Daoy (cell line): ENCODE results near the gene GPR61. TPM values are rescaled to one million over a fixed set of nuclear protein-coding genes. Genes with fewer than 3 reads are reported as not detected.

Source experiments
- DNase-seq: peaks from one replicate; pipeline ENCODE4 v3.0.0-alpha.2; 2015; ENCODE audit warnings: low read depth
- total RNA-seq: library from RNA; depleted of rRNA; stranded (reverse); fragments of >200 nt; shearing (Covaris generic); gene quantifications from 2 replicates; pipeline ENCODE4 v1.2.3, GENCODE V29; 2014

GPR61 gene
- total RNA-seq, 1 experiment from 2014 or later, result not detected

DNA sequence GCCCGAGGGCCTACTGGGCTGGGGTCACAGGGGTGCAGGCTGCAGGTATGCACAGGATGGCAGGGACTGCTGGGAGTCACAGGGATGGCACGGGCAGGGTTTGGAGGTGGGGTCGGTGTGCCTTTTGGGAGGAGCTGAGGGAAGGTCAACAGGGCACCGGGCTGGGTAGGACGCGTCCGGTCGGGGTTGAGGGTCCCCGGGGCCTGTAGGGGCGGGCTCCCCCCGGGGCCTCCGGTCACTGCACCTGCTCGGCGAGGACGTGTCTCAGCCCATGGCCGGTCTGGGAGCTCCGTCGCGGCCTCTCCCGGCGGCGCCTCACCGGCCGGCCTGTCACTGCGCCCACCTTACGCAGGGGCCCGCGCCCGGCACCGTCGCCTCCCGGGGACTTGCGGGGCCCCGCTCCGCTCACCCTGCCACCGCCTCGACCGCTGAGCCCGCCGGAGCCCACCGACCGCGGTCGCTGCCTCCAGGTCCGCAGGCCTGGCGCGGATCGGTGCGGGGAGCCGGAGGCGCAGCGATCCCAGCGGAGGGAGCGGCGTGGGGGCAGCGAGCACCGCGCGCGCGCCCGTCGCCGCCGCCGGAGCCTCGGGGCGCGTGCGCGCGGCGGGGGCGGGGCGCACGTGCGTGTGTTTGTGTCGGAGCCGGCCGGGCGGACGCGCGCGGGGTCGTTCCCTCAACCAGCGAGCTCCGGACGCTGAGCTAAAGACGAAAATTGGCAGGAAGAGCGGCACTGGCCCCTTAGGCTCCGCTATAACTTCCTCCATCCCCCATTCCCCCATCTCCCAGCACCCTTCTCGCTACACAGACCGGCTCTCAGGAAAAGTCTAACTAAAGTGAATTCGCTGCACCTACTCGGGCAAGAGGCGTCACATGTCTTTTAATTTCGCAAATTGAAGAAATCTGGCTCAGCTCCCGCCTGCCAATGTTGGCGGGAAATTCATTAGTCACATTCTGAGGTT, 30.2 kb upstream of the GPR61 start, which contains the start of gene AMIGO1:
Gene AMIGO1, minus strand, starts transcription at position 552 of the 959 bp plus-strand sequence. CDS start 815 bp downstream, outside the sequence.
- DNase-seq, result peak; percentile 81

DNA sequence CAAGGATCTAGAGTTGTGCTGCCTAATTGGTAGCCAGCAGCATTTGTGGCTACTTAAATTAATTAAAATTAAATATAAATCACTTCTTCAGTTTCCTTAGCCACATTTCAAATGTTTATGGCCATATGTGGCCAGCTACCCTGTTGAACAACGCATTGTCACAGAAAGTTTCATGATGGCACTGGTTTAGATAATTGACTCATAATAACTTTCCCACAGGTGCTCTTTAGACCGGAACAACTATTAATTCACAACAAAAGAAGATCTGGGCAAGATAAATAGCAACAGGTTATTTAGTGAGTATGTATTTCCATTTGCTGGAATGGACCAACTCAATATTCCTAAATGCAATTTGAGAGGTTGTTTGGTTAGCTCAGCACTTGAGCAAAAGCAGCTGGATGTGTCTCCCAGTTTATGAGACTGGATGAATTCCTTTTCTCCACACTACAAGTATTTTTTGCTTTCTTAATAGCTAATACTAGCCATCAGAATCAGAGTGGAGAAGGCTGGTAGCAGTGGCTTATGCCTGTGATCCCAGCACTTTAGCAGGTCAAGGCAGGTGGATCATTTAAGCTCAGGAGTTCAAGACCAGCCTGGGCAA, 26.5 kb upstream of the GPR61 start:
- DNase-seq, result no peak

DNA sequence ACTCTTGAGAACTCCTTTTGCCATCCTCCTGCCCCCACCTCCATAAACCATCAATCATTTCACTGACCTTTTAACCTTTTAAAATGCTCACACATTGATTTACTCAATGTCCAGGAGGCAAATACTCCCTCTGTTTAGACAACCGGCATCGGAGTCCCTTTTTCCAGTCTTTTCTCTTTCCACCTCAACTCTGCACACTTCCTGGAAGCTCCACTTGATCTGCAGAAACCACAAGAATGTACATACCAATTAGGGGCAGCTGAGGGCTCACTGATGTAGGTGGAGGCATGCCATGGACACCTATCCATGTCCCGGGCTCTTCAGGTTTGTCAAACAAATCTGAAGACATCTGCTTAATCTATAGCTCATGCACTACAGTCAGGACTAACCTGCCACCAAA, 24.8 kb upstream of the GPR61 start:
- no peak for DNase-seq

DNA sequence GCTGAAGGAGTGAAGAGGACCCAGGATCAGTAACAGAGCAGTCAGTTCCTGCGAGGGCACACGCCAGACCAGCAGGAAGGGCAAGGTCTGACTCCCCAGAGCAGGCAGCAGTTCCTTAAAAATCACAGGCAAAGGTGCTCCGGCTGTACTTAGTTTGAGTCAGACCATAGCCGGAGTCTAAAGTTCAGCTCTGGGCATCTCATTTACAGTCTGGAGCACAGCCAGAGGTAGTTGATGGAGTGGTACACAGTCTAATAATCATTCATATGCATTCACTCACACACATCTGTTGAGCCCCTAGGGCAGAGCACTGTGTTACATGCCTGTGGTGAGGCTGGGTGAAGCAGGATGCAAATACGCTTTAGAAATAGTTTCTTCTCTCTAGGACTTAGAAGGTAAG, 22.8 kb upstream of the GPR61 start:
- DNase-seq, result peak; percentile 33

DNA sequence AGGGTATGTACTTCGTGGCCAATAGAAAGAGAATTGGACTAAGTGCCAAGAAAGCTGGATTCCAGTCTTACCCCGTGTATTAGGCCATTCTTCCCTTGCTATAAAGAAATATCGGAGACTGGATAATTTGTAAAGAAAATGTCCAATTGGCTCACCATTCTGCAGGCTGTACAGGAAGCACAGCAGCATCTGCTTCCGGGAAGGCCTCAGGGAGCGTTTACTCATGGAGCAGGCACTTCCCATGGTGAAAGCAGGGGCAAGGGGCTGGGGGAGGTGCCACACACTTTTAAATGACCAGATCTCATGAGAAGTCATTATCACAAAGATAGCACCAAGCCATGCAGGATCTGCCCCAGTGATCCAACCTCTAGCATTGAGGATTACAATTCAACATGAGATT, 22.3 kb upstream of the GPR61 start:
- DNase-seq, result no peak

DNA sequence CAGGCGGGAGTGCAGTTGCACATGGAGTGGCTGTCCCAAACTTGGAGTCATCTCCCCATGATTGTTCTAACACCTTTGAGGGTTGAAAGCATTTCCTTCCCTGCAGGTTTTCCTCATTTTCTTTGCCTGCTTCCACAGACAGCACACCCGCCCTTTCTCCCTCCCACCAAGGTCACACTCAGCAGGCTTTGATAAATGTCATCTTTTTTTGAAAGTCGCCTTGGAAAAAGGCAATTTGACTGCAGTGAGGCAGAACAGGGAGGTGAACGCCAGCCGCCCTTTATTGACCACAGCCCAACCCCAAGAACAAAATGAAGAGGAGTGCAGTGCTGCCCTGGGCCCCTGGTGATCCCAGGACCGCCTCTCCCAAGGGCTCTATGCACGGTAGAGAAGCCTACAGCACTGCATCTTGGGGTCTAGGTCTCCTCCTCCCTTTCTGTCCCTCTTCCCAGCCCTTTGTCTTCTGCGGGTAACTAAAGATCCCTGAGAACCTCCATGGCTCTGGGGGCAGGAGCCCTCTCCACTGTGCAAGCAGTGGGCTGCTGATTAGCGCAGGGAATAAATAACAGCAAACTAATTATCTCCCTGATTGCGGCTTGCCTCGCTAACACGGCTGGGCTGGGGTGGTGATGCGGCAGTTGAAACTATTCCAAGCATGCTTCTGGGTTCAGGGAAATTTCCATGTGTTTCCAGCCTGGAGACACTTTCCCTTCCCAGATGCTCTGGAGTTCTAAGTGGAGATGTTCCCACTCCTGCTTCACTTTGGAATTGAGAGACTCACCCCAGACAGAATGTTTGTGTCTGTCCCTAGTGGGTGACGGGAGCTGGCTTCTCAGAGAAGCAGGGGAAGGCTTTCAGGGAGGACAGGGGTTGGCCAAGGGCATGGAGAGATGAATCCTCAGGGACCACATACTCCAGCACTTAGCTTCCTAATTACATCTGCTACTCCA, 18.4 kb upstream of the GPR61 start:
- no peak for DNase-seq

DNA sequence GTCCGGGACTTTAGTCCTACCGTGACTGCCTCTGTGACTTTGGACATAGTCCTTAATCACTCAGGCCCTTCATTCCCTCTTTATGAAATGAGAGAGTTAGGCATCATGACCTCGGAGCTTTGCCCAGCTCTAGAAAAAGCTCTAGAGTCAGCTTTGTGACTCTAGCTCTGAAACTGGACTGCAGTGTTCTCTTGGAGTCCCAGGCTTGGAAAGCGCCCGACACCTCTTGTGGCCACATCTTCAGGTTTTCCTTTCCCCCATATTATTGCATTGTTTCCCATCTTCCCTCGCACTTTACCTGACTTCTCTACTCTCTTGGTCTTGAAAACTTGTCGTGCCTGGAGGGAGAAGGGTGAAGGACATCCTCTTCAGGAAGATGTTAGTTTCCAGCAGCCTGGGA, 17.6 kb upstream of the GPR61 start:
- no peak for DNase-seq

DNA sequence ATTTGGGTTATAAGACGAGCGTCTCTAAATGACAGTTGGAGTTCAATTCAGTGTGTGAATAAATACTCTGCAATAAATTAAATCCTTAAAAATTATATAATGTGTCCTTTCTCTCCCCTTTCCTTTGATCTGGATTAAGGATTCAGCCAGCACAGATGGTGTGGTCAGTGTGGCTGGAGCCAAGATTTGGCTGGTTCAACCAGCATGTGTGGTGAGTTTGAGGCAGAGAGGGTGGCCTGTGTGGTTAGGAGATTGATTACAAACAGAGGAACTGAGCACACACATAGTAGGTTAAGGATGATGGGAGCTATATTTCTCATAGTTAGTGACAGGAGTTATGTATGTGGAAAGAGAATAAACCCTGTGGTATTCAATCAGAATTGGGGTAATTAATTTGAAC, 16.0 kb upstream of the GPR61 start:
- no peak for DNase-seq

DNA sequence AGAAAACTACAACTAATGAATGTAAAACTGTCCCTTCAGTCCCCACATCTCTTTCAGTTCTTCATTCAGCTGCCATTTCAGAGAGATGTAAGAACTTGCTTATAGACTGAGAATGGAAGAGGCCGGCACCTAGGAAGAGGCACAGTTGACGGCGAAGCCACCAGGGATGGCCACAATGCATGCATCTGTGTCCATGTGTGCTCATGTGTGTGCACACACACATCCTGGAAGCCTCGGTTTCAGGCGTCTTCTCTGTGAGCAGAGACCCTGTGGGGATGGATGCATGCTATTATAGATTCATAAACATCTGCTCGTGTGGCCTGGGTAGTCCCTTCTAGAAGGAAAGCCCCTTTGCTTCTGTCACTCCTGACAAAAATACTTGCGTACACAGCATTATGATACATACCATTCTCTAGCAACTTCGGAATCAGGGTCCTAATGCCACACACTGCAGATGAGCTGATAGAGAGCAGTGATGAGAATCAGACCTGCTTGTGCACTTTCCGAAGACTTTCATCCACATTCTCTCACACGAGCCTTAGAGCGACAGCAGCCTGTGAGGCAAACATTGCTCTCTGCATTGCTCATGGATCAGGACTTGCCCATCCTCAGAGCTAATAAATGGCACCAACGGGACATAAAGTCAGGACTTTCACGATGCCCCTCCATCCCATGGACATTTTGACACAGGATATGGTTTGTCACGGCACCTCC, 12.4 kb upstream of the GPR61 start:
- DNase-seq, result no peak

DNA sequence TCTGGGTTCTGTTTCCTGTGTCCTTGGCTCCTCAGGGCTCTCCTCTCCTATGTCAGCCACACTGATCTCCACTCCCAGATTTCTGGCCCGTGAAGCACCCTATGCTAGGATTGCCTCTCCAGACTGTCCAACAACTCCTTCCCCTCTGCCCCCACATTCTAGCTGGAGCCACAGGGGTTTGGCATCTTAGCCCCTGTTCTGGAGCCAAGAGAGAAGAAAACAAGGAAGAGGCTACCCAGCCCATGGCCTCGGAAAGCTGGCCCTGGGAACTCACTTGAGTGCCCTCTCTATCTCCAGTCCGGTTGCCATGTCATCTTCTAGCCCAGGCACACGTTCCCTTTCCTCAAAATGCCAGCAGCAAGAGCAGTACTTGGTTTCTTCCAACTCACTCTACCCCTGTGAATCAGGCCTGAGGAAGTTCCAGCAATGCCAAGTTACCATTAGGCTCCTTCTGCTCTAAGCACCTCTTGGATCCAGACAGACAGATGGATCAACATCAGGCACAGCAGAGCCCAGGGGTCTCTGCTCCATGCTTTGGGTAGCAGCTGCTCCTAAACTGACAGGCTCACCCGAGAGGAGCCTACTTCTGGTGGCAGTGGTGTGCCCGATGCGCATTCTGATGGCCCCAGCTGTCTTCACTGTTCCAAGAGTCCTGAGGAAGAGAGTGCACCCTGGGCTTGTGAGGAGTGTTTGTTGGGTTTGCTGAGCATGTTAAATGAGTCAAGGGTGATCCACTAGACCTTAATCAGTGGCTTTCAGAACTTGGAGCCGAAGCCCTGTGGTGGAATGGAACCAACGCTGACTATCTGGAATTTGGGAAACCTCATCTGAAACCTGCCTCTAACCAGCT, 11.6 kb upstream of the GPR61 start:
- DNase-seq, result no peak

DNA sequence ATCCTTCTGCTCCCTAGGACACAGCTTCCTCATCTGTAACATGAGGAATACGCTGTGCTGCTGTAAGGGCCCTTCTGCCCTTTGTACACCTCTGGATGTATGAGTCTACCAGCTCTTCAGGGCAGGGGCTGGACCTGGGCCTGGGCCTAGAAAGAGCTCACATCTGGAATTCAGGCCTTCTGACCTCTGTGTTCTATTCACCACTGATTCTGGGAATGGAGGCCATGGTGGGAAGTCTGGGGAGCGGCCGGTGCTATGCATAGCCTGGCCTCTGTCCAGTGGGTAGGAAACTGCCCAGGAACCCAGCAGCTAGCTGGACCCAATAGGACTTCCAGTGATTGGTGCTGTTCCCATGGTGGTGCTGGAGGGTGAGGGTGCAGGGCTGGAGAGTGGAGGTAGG, 11.0 kb upstream of the GPR61 start:
- no peak for DNase-seq

DNA sequence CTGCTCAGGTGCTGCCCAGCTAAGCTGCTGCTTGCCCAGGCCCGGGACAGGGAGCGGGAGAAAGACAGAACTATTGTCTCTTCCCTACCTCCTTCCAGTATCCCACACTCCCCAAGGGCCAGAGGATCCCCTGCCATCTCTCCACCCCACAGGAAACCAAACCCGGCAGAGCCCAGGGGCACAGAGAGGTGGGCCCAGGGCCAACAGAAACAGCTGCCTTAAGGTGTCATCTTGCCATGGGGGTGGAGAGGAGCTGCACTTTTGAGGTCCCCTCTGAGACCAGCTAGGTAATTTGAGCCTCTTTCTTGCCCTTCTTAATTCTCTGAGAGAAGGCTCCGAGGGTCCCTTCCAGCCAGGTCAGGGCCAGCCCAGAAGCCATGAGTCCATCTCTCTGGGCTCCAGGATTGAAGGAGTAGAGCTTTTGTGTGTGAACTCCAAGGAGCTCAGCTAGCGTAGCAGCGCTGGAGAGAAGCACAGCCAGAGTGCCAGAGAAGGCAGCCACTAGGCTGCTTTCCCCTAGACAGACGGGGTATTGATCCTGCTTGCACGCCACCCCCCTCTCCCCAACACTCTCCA, 9.7 kb upstream of the GPR61 start:
- DNase-seq, result peak; percentile 78

DNA sequence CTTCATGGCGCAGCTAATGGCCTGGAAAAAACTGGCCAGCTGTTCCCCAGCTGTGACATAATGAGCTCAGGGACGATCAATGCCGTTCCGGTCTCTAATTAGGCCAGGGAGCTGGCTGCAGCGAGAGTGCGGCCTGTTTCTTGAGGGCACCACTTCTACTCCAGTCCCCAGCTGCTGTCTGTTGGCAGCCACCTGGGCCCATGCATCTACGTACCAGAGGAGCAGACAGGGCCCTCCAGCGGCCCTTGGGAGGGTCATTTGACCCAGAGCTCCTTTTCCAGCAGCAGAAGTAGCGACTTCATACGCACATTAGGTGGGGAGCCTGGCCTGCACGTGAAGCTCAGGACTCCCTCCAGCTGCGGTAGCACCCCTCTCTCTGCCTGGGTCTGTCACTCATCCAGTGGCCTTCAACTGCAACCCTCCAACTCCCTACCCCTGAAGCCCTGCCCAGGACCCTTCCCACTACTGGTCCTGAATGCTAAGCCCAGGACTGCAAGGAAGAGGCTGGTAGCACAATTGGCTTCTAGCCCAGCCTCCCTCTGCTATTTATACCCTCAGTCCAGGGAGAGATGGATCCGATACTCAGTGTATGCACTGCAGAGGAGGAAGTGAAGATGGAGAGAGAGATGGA, 9.1 kb upstream of the GPR61 start:
- DNase-seq, result no peak

DNA sequence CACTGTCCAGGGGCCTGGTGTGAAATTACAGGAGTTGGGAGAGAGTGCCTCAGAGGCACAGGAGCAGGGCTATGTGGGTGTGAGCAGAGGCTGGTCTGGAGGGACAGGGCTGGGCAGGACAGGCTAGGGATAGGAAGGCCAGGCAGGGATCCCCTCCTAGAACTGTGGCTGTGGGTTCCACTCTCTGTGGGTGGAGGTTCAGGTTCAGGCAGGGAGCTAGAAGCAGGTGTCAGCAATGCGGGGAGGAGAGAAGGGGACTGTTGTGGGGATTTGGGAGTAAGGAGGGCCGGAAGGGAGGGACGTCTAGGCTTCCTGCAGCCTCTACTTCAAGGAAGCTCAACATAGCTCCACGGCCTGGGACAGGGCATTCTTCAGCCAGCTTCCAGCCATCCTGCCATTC, 8.3 kb upstream of the GPR61 start:
- no peak for DNase-seq

DNA sequence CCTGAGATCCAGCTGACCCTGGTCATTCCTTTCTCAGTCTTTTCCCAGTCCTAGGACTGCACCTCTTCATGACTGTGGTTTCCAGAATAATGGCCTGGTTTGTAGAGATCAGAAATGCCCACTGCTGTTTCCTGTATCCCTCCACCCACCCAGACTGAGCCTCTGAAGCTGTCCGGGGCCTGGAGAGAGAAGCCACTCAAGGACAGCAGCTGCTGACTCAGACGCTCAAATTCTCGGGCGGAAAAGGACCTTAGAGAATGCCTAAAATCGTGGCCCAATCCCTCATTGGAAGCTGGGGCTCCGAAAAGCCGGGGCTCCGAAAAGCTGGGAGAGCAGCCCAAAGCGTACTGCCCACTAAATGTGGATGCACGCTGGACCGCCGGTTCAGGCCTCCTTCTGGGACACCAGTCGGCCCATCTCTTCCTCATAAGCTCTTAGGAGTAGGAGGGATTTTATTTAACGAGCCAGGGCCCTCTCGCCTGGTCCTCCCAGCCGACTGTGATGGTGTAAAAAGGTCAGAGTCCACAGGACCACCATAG, 7.8 kb upstream of the GPR61 start:
- DNase-seq, result no peak

DNA sequence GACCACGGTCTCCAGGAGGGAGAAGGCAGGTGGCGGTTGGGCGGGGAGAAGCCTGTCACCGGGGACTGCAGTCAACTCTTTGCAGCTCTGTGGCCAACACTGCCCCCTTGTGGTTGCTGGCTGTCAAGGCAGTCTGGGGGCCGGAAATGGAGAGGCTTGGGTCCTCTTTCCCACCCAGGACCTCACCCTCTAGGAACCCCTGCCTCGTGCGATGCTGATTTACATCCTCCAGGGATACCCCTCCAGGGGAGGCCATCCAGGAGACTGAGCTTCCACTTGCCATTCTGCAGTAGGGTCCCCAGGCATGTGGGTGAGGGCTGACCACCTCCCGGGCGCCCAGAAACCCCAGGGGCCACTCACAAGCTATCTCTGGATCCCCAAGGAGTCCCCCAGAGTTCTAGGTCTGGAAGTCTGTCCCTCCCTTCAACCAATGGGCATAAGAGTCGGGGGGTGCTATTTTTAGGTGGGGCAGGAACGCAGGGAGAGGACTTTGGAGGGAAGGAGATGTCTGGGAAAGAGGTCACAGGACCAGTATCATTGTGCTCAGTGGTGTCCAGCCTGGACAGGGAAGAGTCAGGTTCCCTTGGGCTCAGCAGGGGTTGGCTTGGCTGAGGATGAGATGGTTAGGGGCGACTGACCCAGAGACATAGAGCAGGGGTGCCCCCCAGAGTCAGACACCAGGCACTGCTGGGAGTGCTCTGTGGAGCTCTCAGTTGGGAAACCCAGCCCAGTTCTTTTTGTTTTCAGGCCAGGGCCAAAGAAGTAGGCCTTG, 7.1 kb upstream of the GPR61 start:
- peak; percentile 89 for DNase-seq

DNA sequence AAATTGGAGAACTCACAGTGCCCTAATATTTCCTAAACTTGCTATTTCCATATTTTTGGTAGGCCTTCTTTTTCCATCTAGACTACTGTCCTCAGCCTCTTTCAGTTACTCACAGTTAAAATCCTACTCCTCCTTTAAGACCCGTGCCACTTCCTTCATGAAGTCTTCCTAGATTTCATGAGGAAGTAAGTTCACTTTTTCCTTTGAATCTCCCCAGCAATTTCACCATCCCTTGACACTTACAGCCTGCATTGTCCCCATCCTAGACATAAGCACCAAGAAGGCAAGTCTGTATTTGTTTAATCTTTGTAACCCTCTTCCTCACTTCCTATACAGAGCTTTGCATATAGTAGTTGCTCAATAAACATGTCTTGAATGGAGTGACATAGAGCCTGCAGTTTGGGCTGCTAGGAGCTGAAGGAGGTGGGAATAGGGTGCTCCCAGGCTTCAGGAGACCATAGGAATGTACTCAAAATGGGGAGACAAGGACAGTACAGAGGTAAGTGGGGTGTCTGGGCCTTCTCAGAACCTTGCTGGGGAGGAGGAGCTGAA, 5.3 kb upstream of the GPR61 start:
- no peak for DNase-seq

DNA sequence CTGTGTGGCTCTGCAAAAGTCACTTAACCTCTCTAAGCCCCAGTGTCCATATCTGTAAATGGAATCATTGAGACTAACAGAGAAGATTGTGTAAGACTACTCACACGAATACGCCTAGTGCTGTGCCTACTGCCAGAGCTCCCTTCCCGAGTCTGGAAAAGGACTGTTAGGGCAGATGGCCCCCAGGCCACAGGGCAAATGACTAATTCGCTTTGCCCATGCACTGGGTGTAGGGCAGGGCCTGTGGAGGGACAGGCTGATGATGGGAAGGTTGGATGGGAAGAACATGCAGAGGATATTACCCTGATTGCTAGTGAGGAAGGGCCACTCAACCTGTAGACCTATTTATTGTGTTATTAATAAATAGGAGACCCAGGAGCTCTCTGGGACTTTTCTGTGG, 4.2 kb upstream of the GPR61 start:
- no peak for DNase-seq
